SK-N-SH (cell line): ENCODE measurements around the gene GPR107. TPM values are rescaled to one million over a fixed set of nuclear protein-coding genes. Genes with fewer than 3 reads are reported as not detected.

ENCODE experiments used
- CTCF ChIA-PET: fragments of 300-600, 350-600 bp; formaldehyde crosslinking; extraction: SDS; loops from one replicate; lab custom pipeline; 2021; lab: Yijun Ruan, JAX
- POLR2A ChIA-PET: fragments of 350-600 bp; sonication (Branson Sonifier 250); formaldehyde crosslinking; extraction: SDS; loops from one replicate; lab custom pipeline; 2020; ENCODE audit warnings: antibody characterized with exemption, inconsistent platforms; lab: Yijun Ruan, JAX
- DNase-seq: peaks from one replicate; pipeline ENCODE4 v3.0.0; 2012
- H2AFZ ChIP-seq: fragments of 200-600 bp; sonication (generic); 2 replicates; pipeline ENCODE4 v1.8.1; 2016; ENCODE audit warnings: antibody characterized with exemption, mild to moderate bottlenecking, low read depth
- H3F3A ChIP-seq: fragments of 200-600 bp; sonication (generic); replicated peaks from 2 replicates; pipeline ENCODE3; 2016; ENCODE audit warnings: antibody characterized with exemption, mild to moderate bottlenecking; ENCODE audit not compliant: insufficient read depth
- H3K27ac ChIP-seq, 2 experiments: fragments of 200-500 bp in 1 of 2; fragments of 200-600 bp in 1 of 2; sonication (Bioruptor generic) in 1 of 2; sonication (generic), shearing (Covaris generic) in 1 of 2; 2 replicates each; pipeline versions ENCODE4 v1.5.1 to v1.6.1; 2014 to 2016; ENCODE audit warnings: low read depth in 2 of 2, inconsistent platforms in 1 of 2, low read length in 1 of 2, mild to moderate bottlenecking in 1 of 2, mixed read lengths in 1 of 2
- H3K27me3 ChIP-seq: fragments of 200-600 bp; sonication (generic), shearing (Covaris generic); 2 replicates; pipeline ENCODE4 v1.6.1; 2016; ENCODE audit warnings: mixed run types; ENCODE audit not compliant: insufficient read depth
- H3K36me3 ChIP-seq, 2 experiments: fragments of 200-500 bp in 1 of 2; fragments of 200-600 bp in 1 of 2; sonication (Bioruptor generic) in 1 of 2; sonication (generic) in 1 of 2; replicated peaks in 1 of 2; 2 replicates each; pipeline versions ENCODE3 to v1.5.1; 2014 to 2016; ENCODE audit warnings: low read length in 1 of 2, mild to moderate bottlenecking in 1 of 2; ENCODE audit not compliant: insufficient read depth in 2 of 2, control insufficient read depth in 1 of 2
- H3K4me1 ChIP-seq, 2 experiments: fragments of 200-500 bp in 1 of 2; fragments of 200-600 bp in 1 of 2; sonication (Bioruptor generic) in 1 of 2; sonication (generic), shearing (Covaris generic) in 1 of 2; 2 replicates each; pipeline versions ENCODE4 v1.5.1 to v1.6.1; 2014 to 2016; ENCODE audit warnings: low read depth in 1 of 2, low read length in 1 of 2, mixed run types in 1 of 2; ENCODE audit not compliant: insufficient read depth in 2 of 2, control insufficient read depth in 1 of 2
- H3K4me2 ChIP-seq: fragments of 200-600 bp; sonication (generic), shearing (Covaris generic); 2 replicates; pipeline ENCODE4 v1.6.1; 2017; ENCODE audit warnings: mixed run types
- H3K4me3 ChIP-seq, 2 experiments: fragments of 200-500 bp in 1 of 2; fragments of 200-600 bp in 1 of 2; sonication (Bioruptor generic) in 1 of 2; sonication (generic), shearing (Covaris generic) in 1 of 2; 2 replicates each; pipeline versions ENCODE4 v1.5.1 to v1.8.1; 2014 to 2016; ENCODE audit warnings: low read depth in 2 of 2, inconsistent platforms in 1 of 2, low read length in 1 of 2, mild to moderate bottlenecking in 1 of 2, mixed read lengths in 1 of 2, moderate library complexity in 1 of 2
- H3K79me2 ChIP-seq: fragments of 200-600 bp; sonication (generic); 2 replicates; pipeline ENCODE4 v1.8.1; 2017; ENCODE audit warnings: mild to moderate bottlenecking; ENCODE audit not compliant: insufficient read depth
- H3K9ac ChIP-seq: fragments of 200-600 bp; sonication (generic); 2 replicates; pipeline ENCODE4 v1.6.1; 2017; ENCODE audit warnings: mixed run types
- H3K9me2 ChIP-seq: fragments of 200-600 bp; sonication (generic); 2 replicates; pipeline ENCODE4 v1.6.1; 2017; ENCODE audit warnings: mixed run types
- H3K9me3 ChIP-seq: fragments of 200-600 bp; sonication (generic); 2 replicates; pipeline ENCODE4 v1.6.1; 2017; ENCODE audit warnings: mixed run types, mild to moderate bottlenecking, moderate library complexity
- H4K20me1 ChIP-seq: fragments of 200-600 bp; sonication (generic); 2 replicates; pipeline ENCODE4 v1.6.1; 2017; ENCODE audit warnings: mild to moderate bottlenecking, mixed run types; ENCODE audit not compliant: insufficient read depth
- CHD2 ChIP-seq: fragments of 150-350 bp; IDR thresholded peaks from 2 replicates; pipeline ENCODE4 v1.6.1; 2018; ENCODE audit warnings: low read length; ENCODE audit not compliant: partially characterized antibody
- EP300 ChIP-seq, 2 experiments: IDR thresholded peaks; 2 replicates each; pipeline versions ENCODE4 v1.4.0 to v1.6.1; 2012; ENCODE audit warnings: borderline replicate concordance in 1 of 2, low read depth in 1 of 2, low read length in 1 of 2
- FOXJ3 ChIP-seq: sonication (generic); formaldehyde crosslinking; IDR thresholded peaks from 2 replicates; pipeline ENCODE4 v1.5.1; 2020; ENCODE audit warnings: mild to moderate bottlenecking, missing genetic modification reagents
- IRF3 ChIP-seq: fragments of 150-350 bp; IDR thresholded peaks from 2 replicates; pipeline ENCODE4 v1.6.1; 2016; ENCODE audit warnings: mild to moderate bottlenecking, low read depth, low read length
- MAX ChIP-seq: IDR thresholded peaks from 2 replicates; pipeline ENCODE4 v1.4.0; 2012; ENCODE audit warnings: low read depth
- MXI1 ChIP-seq: IDR thresholded peaks from 2 replicates; pipeline ENCODE4 v1.6.1; 2012; ENCODE audit warnings: mild to moderate bottlenecking, low read depth, low read length, improper control_type of control experiment
- RAD21 ChIP-seq: IDR thresholded peaks from 2 replicates; pipeline ENCODE4 v1.6.1; 2012; ENCODE audit warnings: mild to moderate bottlenecking, low read length
- REST ChIP-seq: IDR thresholded peaks from 2 replicates; pipeline ENCODE4 v1.6.1; 2012; ENCODE audit warnings: mild to moderate bottlenecking, low read depth, low read length, moderate library complexity
- RXRA ChIP-seq: IDR thresholded peaks from 2 replicates; pipeline ENCODE4 v1.4.0; 2012; ENCODE audit warnings: low read depth, mild to moderate bottlenecking, borderline replicate concordance
- SIN3A ChIP-seq: IDR thresholded peaks from 2 replicates; pipeline ENCODE4 v1.6.1; 2012; ENCODE audit warnings: low read depth, mild to moderate bottlenecking, low read length, moderate library complexity, borderline replicate concordance
- SMC3 ChIP-seq: IDR thresholded peaks from 2 replicates; pipeline ENCODE4 v1.6.1; 2012; ENCODE audit warnings: low read depth, low read length, improper control_type of control experiment
- TAF1 ChIP-seq: IDR thresholded peaks from 2 replicates; pipeline ENCODE4 v1.6.1; 2012; ENCODE audit warnings: low read depth, mild to moderate bottlenecking, low read length, moderate library complexity, borderline replicate concordance
- TCF12 ChIP-seq: IDR thresholded peaks from 2 replicates; pipeline ENCODE4 v1.4.0; 2012
- TEAD4 ChIP-seq: IDR thresholded peaks from 2 replicates; pipeline ENCODE4 v1.4.0; 2012; ENCODE audit warnings: mild to moderate bottlenecking, borderline replicate concordance; ENCODE audit not compliant: insufficient read depth
- USF1 ChIP-seq: IDR thresholded peaks from 2 replicates; pipeline ENCODE4 v1.4.0; 2012; ENCODE audit warnings: low read depth, borderline replicate concordance
- USF2 ChIP-seq: fragments of 150-350 bp; IDR thresholded peaks from 2 replicates; pipeline ENCODE4 v1.6.1; 2017; ENCODE audit warnings: antibody characterized with exemption, low read length, low read depth, borderline replicate concordance
- YY1 ChIP-seq: IDR thresholded peaks from 2 replicates; pipeline ENCODE4 v1.4.0; 2012; ENCODE audit warnings: low read depth, mild to moderate bottlenecking
- WGBS: methylation state at CpG from one replicate; pipeline ENCODE4 v1.1.6; 2017; ENCODE audit warnings: low lambda C conversion rate; 5-methylcytosine and 5-hydroxymethylcytosine counted together
- polyA plus RNA-seq, 3 experiments: library from polyadenylated mRNA; depleted of rRNA; stranded (reverse); fragments of >200 nt; gene quantifications; 2 replicates each; pipeline ENCODE4 v1.2.3, GENCODE V29; 2012
- TF ChIP-seq, protein P1 (sequence below): IDR thresholded peaks from 2 replicates; pipeline ENCODE4 v1.4.0; 2012; ENCODE audit warnings: low read depth, borderline replicate concordance

Gene GPR107
- polyA plus RNA-seq, 1 of the 3 experiments (the other 2 are of a cell fraction) = 23.0 TPM

DNA sequence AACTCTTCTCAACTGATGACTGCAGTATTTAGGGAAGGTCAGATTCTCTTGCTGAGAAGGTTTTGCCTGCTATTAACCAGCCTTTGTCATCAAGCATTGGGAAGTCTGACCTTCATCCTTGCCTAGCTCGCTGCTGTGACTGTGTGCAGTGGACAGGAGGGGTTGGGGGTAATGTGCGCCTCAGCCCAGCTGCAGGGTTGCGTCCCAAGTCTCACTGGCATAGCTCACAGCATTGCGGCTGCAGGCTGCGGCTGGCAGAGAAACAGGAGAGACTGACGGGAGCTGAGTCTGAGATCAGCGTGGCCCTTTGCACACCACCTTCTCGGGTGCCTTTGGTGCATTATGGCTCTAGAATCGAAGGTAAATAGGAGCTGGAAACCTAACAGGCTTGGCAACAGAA is 62.6 kb downstream of the GPR107 start:
- no peaks in the 10 kb centered on the region for H3K9me2 ChIP-seq
- no peak for TF ChIP-seq FOXJ3 (CRISPR knock-in tag)
- no peak for TF ChIP-seq USF1
- no peak for TF ChIP-seq EP300 (IDR thresholded peaks at IDR 0.05; ENCODE audit: borderline replicate concordance in 1 of 2, low read depth in 1 of 2, low read length in 1 of 2)
- no peak for TF ChIP-seq RAD21
- no peak for TF ChIP-seq TCF12
- TF ChIP-seq TEAD4 = no peak
- TF ChIP-seq TAF1 = no peak
- TF ChIP-seq YY1 = no peak
- no peak for TF ChIP-seq REST
- TF ChIP-seq CHD2 = no peak
- TF ChIP-seq USF2 = no peak
- no peak for TF ChIP-seq SMC3
- no peak for TF ChIP-seq MXI1
- no peak for TF ChIP-seq RXRA
- no peak for TF ChIP-seq SIN3A
- TF ChIP-seq, protein P1, sequence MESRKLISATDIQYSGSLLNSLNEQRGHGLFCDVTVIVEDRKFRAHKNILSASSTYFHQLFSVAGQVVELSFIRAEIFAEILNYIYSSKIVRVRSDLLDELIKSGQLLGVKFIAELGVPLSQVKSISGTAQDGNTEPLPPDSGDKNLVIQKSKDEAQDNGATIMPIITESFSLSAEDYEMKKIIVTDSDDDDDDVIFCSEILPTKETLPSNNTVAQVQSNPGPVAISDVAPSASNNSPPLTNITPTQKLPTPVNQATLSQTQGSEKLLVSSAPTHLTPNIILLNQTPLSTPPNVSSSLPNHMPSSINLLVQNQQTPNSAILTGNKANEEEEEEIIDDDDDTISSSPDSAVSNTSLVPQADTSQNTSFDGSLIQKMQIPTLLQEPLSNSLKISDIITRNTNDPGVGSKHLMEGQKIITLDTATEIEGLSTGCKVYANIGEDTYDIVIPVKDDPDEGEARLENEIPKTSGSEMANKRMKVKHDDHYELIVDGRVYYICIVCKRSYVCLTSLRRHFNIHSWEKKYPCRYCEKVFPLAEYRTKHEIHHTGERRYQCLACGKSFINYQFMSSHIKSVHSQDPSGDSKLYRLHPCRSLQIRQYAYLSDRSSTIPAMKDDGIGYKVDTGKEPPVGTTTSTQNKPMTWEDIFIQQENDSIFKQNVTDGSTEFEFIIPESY = no peak
- TF ChIP-seq IRF3 = no peak
- no peak for TF ChIP-seq MAX
- ChIA-PET CTCF (interaction anchor here (1.2 to 6.3 kb wide), 5 partner anchors 9 to 221 kb away, joined by 3 to 54 read pairs (median 8); no protein-coding TSS in a partner anchor), POLR2A (no interaction called here)
- DNase-seq = no peak
- H4K20me1 ChIP-seq = no peaks in the 10 kb centered on the region
- H3K4me1 ChIP-seq = peaks cover 21 to 25% of the 10 kb centered on the region in 2 experiments; a peak in 3 of 4 replicates
- H3F3A ChIP-seq = peaks cover 10% of the 10 kb centered on the region
- peaks cover 7 to 13% of the 10 kb centered on the region in 2 experiments for H3K36me3 ChIP-seq
- no peak overlapping the region for H3K27ac ChIP-seq
- no peak overlapping the region for H2AFZ ChIP-seq
- no peaks in the 10 kb centered on the region; the same call in 1 of the 2 replicates for H3K79me2 ChIP-seq
- no peak overlapping the region for H3K4me2 ChIP-seq
- no peaks in the 10 kb centered on the region for H3K27me3 ChIP-seq
- no peak overlapping the region for H3K9ac ChIP-seq
- H3K9me3 ChIP-seq = no peaks in the 10 kb centered on the region
- no peak overlapping the region for H3K4me3 ChIP-seq
- WGBS = 98% methylated on average over 9 of the region's 9 CpGs
